GM12892 (cell line): ENCODE measurements around the gene LHX3.

Source experiments
- DNase-seq: peaks from one replicate; pipeline ENCODE4 v3.0.0; 2011; ENCODE audit not compliant: insufficient read length
- FAIRE-seq: peaks from 2 replicates; lab custom pipeline; 2011; peaks lifted over from hg19 to GRCh38; lab: Jason Lieb, UNC
- POLR2A ChIP-seq: IDR thresholded peaks from 2 replicates; pipeline ENCODE4 v1.6.1; 2011; ENCODE audit warnings: low read depth, low read length, control low read depth
- POLR2AphosphoS5 ChIP-seq: IDR thresholded peaks from 2 replicates; pipeline ENCODE4 v1.6.1; 2011; ENCODE audit warnings: low read depth, low read length, control low read depth
- TAF1 ChIP-seq: IDR thresholded peaks from 2 replicates; pipeline ENCODE4 v1.6.1; 2011; ENCODE audit warnings: low read depth, mild to moderate bottlenecking, control low read depth, low read length, borderline replicate concordance

LHX3 gene

DNA sequence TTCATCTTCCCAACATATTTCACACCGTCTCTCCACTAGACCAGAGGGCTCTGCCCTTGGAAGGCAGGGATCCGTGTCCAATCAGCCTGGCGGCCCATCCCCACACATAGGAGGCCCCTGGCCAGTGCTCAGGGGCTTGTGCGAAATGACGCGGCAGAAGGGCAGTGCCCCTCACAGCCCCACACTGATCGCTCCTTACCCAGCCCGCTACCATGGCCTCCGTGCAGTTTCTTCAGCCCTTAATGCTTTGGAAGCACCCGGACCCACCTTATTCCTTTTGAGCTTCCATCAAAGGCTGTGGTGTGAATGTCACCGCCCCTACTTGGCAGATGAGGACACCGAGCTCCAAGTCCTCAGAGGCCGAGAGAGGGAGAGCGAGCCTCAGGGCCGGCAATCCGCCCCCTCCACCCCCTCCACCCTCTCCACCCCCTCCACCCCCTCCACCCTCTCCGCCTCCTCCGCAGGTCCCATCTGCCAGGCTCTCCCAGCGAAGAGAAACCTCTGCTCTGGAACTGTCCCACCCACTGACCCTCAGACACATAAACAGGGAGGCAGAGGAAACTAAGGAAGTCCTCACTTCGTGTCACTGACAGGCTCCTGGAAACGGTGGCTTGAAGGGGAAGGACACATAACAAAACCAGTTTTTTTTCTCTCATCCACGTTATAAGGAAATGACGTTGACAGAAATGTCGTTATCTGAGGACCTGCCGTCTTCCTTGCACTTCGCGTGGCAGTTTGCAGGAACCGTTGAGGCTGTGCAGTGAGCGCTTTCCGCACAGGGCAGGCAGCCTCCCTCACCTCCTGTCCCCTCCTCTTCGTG lies 26.8 kb upstream of the LHX3 start:
- TF ChIP-seq POLR2AphosphoS5: no peak
- no peak for TF ChIP-seq POLR2A
- TF ChIP-seq TAF1: no peak
- FAIRE-seq: no peak

DNA sequence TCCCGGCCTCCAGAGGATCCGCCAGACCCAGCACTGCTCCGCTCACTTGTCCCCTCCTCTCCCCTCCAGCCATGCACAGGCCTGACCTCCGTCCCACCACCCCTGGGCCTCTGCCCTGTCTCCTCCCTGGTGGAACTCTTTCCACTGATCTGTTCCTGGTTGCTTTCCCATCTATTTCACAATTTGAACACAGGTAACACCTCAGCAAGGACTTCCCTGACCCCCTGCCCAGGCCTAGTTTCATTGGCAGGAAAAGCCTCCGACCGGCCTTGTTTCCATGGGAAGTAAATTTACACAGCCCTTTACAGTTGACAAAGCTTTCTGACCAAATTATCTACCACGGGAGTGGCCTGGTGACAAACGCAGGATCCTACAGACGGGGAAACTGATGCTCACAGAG lies 25.8 kb upstream of the LHX3 start:
- DNase-seq: no peak
- TF ChIP-seq POLR2A (no peak), TAF1 (no peak), POLR2AphosphoS5 (no peak)
- no peak for FAIRE-seq

More for the DNA sequence above, 26.8 kb upstream of the LHX3 start:
- DNase-seq: no peak

DNA sequence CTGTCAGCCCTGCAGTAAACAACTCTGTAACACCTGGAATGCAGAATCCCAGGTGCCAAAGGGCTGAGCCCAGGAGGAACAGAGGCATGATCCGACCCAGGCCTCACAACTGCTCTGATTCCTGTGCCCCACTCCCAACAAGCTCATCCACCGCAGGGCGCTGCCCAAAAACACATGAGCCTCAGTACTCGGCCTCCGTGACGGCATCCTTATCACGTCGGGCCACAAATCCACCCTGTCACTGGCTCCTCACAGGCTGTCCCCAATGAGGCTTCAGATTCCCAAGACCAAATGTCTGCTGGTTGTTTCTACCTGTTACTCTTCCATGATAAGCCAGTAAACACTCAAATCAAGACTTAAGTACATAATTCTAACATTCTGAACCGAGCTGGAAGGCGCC lies 25.4 kb upstream of the LHX3 start:
- DNase-seq (no peak), FAIRE-seq (no peak)
- TF ChIP-seq TAF1 (no peak), POLR2A (no peak), POLR2AphosphoS5 (no peak)

DNA sequence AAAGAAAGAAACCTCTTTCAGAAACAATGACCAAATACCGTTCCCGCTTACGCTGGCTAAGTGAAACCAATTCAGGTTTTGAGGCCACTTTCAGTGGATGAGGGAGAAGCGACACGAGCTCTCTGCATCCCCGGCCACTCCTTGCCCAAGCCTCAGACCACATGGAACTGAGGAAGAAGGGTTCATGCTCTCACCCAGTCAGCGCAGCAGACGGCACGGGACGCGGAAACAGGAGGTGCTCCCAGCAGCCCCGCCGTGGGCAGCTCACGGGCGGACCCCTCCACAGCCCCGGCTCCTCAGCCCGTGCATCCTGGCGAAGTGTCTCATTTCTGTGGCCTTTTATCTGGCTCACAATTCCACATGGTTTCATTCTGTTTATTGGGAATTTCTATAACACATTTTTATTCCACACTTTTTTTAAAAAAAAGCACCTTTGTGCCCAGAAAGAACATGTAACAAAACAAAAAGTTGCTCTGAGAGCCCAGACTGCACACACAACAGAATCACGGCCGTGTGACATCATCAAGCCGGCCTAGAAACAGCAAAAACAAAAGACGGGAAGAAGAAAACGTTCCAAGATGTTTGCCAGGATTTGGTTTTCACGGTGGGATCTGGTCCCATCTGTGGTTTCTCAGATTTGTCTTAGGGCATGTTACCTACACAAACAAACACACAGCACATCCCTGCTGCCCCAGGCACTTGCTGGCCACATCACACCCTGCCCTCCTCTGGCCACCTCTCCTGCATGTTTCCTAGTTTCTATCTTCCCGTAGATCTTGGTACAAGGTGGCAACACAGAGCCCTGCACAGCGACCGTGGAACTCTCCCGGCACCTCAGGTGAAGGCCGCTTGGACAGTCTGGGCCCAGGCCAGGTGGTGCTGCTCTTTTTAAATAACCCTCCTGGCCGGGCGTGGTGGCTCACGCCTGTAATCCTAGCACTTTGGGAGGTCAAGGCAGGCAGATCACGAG lies 24.5 kb upstream of the LHX3 start:
- no peak for FAIRE-seq
- DNase-seq: no peak
- no peak for TF ChIP-seq POLR2AphosphoS5

DNA sequence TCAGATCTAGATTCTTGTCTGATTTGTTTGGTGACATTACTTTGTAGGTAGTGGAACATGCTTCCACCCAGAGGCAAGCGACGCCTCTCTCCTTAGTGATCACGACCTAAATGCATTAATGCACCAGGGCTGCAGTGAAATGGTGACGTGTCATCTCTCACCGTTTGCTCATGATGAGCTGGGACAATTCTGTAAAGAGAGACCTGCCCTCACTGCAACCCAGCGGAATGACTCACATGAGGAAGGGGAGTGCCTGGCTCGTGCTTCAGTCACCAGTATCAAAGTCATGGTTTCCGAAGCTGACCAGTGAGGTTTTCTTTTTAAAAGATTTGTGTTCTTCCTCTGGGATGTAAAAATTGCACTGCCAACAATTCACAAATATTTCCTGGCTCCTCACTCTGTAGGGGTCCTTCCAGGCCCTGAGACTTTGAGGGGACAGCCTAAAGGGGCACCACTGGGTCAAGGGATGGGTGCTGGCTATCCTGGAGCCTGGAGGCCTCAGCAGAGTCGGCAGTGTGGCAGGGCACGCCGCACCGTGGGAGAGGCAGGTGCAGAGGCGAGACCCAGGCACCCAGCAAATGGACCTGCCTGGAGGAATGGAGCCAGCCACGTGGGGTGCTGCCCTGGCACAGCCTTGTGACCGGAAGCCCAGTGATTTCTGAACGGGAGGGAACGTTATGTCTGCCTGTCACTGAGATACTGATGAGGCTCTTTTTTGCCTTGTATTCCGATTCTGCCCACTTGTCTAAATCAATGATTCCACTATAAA lies 23.4 kb upstream of the LHX3 start:
- DNase-seq (no peak), FAIRE-seq (no peak)
- TF ChIP-seq POLR2AphosphoS5 (no peak), POLR2A (no peak), TAF1 (no peak)

DNA sequence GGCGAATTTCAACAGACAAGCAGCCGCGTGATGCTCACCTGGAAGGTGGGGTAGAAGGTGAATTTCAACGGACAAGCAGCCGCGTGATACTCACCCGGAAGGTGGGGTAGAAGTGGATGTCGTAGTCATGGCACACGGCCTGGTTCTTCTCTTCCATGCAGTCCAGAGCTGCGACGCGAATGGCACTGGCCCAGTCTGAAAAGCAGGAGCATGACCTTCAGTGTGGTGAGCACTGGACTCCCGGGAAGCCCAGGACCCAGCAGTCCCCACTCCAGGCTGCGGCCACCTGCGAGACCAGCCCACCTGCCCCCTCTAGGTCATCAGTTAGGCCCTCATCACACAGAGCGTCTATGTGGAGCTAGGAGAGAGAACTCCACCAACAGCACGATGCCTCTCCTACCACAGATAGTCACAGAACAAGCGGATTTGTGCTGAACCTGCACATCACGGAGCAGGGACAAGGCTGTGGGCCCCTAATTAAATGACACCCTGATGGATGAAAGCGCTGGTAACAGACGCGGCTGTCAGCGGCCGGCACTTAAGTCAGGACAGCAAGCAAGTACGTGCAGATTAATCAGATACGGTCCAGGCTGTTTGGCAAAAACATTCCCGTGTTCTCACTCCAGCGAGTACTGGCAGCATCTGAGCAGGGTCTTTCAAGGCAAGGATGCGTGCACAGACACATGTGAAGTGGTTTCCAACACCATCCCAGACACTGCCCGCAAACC lies 21.9 kb upstream of the LHX3 start:
- TF ChIP-seq POLR2AphosphoS5 (no peak), TAF1 (no peak), POLR2A (no peak)

DNA sequence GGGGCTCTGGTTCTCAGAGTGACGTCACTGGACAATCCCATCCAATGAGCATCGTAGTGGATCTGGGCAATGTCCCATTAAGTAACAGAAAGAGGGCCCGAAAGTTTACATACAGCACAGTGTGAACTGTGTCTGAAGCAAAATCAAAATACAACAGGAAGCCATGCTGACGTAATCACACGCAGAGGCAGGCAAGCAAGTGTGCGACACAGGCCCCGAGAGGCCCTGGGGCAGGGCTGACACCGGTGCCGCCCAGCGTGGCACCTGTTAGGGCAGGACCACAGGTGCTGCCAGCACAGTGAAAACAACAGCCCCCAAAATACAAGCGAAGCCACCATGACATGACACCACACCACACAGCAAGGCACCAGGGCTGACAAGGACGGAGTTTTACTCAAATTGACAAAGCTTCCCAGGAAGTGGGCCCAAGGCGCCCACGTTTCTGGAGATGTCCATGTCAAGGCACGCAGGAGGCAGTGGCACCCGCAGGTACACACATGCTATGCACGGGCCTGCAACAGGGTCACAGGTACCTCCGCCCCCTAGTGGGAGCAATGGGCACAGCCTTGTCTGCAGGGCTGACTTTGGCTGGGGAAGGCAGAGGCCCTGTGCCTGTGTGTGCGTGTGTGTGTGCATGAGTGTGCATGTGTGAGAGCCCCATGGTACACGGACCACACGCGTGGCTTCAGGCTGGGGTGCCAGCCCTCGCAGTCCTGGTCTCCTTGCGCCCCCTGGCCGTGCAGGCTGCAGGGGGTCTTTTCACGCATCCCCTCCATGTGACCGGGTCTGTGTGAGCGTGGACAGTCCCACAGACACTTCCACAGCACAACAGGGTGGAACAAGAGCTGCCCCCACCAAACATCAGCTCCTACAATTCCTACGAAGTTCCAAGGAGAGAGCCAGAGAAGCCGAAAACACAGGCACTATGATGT lies 21.1 kb upstream of the LHX3 start:
- FAIRE-seq: peak; percentile 97

More for the DNA sequence above, 21.9 kb upstream of the LHX3 start:
- FAIRE-seq (no peak), DNase-seq (no peak)

DNA sequence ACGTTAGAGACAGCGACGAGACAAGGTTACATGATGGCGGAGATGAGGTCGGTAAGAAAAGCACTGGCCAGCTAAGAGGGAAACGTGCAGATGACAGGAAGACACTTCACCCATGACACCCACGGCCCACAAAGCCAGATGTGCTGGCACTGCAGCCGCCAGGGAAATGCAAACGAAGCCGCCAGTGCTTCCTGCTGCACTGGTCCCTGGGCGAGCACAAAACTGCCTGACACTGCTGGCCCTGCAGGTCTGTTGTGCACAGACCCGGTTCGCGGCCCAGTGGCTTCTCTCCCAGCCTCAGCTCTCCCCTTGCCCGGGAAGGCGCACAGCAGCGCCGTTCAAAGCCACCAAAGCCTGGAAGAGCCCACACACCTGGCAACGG lies 20.4 kb upstream of the LHX3 start:
- DNase-seq: peak; percentile 52
- TF ChIP-seq POLR2AphosphoS5 (no peak), POLR2A (no peak), TAF1 (no peak)
- no peak for FAIRE-seq

More for the DNA sequence above, 21.1 kb upstream of the LHX3 start:
- peak; percentile 92 for DNase-seq
- TF ChIP-seq TAF1 (no peak), POLR2AphosphoS5 (peak; percentile 40; the same call in 1 of the 2 replicates), POLR2A (0 out of 2 replicates have a peak, but pooled peaks have one; percentile 2)

DNA sequence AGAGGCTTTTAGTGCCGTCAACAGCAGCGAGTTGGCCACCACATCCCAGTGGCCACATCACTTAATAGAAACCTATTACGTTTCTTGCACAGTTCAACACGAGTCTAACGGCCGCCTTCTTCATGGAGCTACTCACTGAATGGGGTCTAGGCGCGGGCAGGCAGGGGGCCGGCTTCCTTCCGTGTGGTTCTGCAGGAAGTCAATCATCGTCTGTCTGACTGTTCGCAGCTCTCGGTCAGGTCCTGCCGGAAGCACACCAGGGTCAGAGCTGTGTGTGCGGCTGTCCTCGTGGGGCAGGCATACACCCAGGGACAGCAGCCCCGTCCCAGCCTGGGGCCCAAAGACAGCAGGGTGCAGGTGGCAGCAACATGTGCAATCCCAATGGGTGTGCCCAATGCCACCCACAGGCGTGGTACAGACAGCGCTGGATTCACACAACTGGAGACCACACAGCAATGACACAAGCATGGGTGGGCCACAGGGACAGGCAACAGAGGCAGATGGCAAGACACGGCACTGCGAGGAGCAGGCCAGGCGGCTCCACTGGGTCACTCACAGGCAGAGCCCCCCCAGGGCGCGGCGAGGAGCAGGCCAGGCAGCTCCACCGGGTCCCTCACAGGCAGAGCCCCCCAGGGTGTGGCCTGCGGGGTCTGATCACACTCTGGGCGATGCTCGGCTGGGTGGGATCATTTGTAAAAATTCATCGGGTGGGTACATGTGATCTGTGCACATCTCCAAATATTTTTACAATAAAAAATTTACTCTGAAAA lies 19.1 kb upstream of the LHX3 start:
- no peak for TF ChIP-seq TAF1
- TF ChIP-seq POLR2A: no peak
- no peak for TF ChIP-seq POLR2AphosphoS5
- DNase-seq (no peak), FAIRE-seq (no peak)
